Stimulated activated effector memory CD8-positive, alpha-beta T cell treated with anti-CD3 and anti-CD28 coated beads, Interleukin-12 subunit alpha, Interleukin-12 subunit beta, amount 100 ng/mL, for 72 hours (primary cell): ENCODE data around the gene ZNF580.
A peak's percentile ranks its signal among the peaks of the same experiment; 100 is the strongest.

ENCODE experiments used
- ATAC-seq: fragments of 150-1000 bp; cut with Tn5 transposase; 2 replicates; pipeline ENCODE4 v1.10.0; 2021
- DNase-seq, 2 donors: peaks; one replicate each; pipeline ENCODE4 v3.0.0; 2021 to 2022; ENCODE audit warnings: low spot score in 2 of 2
- H3K27ac Mint-ChIP-seq: one replicate; pipeline ENCODE4 v1.8.0; 2022; ENCODE audit warnings: mild to moderate bottlenecking, mixed read lengths
- H3K36me3 Mint-ChIP-seq: one replicate; pipeline ENCODE4 v1.8.0; 2022; ENCODE audit warnings: mild to moderate bottlenecking, mixed read lengths
- H3K4me1 Mint-ChIP-seq: one replicate; pipeline ENCODE4 v1.8.0; 2022; ENCODE audit warnings: mixed read lengths
- H3K4me3 Mint-ChIP-seq: one replicate; pipeline ENCODE4 v1.8.0; 2022; ENCODE audit warnings: mild to moderate bottlenecking, mixed read lengths
- H3K9me3 Mint-ChIP-seq: one replicate; pipeline ENCODE4 v1.8.0; 2022; ENCODE audit warnings: mixed read lengths

The ZNF580 gene

GRCh38 chr19:55678121-55678671, 37.4 kb downstream of the ZNF580 start:
- ATAC-seq (no peak), DNase-seq (no peak)
- Mint-ChIP-seq H3K4me1 (peaks cover 72% of the 10 kb centered on the region), H3K36me3 (peaks cover 88% of the 10 kb centered on the region), H3K27ac (peak overlapping the region; percentile 69), H3K9me3 (no peaks in the 10 kb centered on the region), H3K4me3 (peak overlapping the region; percentile 93)

DNA sequence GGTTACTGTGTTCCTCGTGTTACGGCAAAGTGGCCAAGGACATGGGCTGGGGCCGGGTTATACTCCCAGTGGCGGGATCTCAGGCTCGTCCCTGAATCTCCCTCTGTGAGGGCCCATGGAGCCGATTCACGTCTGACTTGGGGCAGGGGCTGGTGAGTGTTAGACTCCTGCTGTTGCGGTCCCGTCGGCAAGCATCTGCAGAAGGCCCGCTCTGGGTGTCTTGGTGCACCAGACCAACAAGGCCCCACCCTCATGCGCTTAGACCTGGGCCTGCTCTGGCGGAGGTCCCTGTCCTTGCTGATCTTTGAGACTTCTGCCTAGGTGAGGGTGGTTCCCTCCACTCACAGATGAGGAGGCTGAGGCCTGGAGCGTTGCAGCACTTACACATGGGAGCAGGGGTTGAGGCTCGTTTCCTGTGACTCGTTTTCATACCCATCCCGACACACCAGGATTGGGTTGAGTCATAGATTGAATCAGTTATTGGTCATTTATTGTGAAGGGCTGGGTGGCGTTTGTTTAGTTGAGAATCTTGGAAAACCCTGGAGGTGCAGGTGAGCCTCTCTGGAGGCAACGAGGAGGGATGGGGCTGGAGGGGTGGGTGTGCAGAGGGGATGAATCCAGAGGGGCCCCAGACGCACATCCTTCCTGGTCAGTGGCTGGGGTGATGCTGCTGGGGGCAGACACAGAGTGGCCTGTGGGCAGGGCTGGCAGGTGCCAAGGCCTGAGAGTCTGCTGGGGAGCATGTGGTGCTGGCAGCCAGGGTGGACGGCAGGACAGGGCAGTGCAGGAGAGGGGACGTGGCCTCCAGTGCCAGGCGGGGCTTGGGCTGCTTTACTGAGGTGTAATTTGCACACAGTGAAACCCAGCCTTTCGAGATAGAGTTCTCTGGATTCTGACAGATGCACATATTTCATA, 38.8 kb downstream of the ZNF580 start:
- Mint-ChIP-seq H3K9me3 (no peaks in the 10 kb centered on the region), H3K4me3 (no peak overlapping the region), H3K27ac (peak overlapping the region; percentile 77), H3K4me1 (peaks cover 60% of the 10 kb centered on the region), H3K36me3 (peaks cover 87% of the 10 kb centered on the region)
- ATAC-seq (no peak), DNase-seq (no peak)

- H3K4me3 Mint-ChIP-seq, result no peak overlapping the region
- peak overlapping the region; percentile 77 for H3K27ac Mint-ChIP-seq
- H3K9me3 Mint-ChIP-seq, result no peaks in the 10 kb centered on the region
- peaks cover 61% of the 10 kb centered on the region for H3K4me1 Mint-ChIP-seq
- peaks cover 87% of the 10 kb centered on the region for H3K36me3 Mint-ChIP-seq
- no peak for DNase-seq
- ATAC-seq, result no peak
Observed at GRCh38 chr19:55680339-55681130, 39.7 kb downstream of the ZNF580 start.

DNA sequence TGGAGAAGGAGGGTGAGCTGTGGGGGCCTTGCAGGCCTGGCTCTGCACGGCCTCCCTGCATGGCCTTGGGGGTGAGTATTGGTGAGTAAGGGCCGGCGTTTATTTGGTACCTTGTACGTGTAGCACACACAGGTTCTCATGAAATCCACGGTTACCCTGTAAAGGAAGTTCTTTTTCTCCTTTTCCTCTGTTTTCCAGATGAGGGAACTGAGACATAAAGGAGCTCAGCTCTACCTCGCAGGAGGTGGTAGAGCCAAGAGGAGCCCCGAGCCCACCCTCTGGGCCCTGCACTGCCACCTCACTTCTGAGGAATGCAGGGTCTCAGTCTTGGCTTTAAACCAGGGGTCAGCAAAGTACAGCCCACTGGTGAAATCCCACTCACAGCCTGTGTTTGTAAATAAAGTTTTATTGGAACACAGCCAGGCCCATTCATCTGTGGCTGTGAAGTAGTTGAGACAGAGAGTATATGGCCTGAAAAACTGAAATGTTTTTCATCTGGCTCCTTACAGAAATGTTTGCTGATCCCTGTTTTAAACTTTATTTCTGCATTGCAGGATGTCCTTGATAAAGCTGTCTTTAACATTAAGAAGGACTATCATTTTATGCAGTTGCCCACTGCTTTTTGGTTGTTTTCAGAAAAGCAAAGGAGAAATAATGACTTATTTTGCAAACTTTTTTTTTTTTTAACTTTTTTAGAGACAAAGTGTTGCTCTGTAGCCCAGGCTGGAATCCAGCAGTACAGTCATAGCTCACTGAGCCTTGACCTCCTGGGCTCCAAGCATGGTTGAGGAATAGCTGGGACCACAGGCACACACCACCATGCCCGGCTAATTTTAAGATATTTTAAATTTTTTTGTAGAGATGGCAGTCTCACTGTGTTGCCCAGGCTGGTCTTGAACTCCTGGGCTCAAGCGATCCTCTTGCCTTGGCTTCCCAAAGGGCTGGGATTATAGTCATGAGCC, 40.6 kb downstream of the ZNF580 start:
- no peaks in the 10 kb centered on the region for H3K9me3 Mint-ChIP-seq
- no peak for ATAC-seq
- no peak overlapping the region for H3K4me3 Mint-ChIP-seq
- H3K36me3 Mint-ChIP-seq, result peaks cover 91% of the 10 kb centered on the region
- H3K4me1 Mint-ChIP-seq, result peaks cover 61% of the 10 kb centered on the region
- no peak overlapping the region for H3K27ac Mint-ChIP-seq
- DNase-seq, result no peak

GRCh38 chr19:55683449-55684261, 42.9 kb downstream of the ZNF580 start:
- H3K9me3 Mint-ChIP-seq, result no peaks in the 10 kb centered on the region
- no peak for DNase-seq
- H3K36me3 Mint-ChIP-seq, result peaks cover 86% of the 10 kb centered on the region
- no peak overlapping the region for H3K27ac Mint-ChIP-seq
- no peak for ATAC-seq
- H3K4me1 Mint-ChIP-seq, result peaks cover 47% of the 10 kb centered on the region
- no peak overlapping the region for H3K4me3 Mint-ChIP-seq

DNA sequence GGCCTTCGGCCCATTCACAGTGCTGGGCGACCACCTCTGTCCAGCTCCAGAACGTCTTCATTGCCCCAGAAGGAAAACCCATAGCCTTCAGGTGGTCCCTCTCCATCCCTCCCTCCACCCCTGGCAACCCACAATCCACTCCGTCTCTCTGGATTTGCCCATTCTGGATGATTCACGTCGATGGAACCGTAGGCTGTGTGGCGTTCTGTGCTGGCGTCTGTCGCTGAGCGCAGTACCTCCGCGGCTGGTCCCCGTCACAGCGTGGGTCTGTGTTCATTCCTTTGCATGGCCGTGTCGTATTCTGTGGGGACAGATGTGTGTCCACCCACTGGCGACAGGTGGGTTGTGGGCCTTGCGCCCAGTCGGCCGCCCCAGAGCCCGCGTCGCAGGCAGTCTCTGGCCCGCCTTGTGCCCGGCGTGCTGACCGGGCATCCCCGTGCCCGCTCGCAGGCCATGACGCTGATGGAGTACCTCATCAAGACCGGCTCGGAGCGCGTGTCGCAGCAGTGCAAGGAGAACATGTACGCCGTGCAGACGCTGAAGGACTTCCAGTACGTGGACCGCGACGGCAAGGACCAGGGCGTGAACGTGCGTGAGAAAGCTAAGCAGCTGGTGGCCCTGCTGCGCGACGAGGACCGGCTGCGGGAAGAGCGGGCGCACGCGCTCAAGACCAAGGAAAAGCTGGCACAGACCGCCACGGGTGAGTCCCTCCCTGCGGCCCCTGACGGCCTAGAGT, 44.3 kb downstream of the ZNF580 start:
- no peak for ATAC-seq
- no peak overlapping the region for H3K27ac Mint-ChIP-seq
- H3K4me3 Mint-ChIP-seq, result no peak overlapping the region
- H3K36me3 Mint-ChIP-seq, result peaks cover 79% of the 10 kb centered on the region
- H3K4me1 Mint-ChIP-seq, result peaks cover 33% of the 10 kb centered on the region
- no peak for DNase-seq
- H3K9me3 Mint-ChIP-seq, result no peaks in the 10 kb centered on the region

- no peaks in the 10 kb centered on the region for H3K9me3 Mint-ChIP-seq
- H3K36me3 Mint-ChIP-seq, result peaks cover 78% of the 10 kb centered on the region
- DNase-seq (no peak), ATAC-seq (no peak)
- no peak overlapping the region for H3K4me3 Mint-ChIP-seq
- H3K27ac Mint-ChIP-seq, result peak overlapping the region; percentile 81
- peaks cover 26% of the 10 kb centered on the region for H3K4me1 Mint-ChIP-seq
Observed at GRCh38 chr19:55685776-55686175, 45.0 kb downstream of the ZNF580 start.

GRCh38 chr19:55686311-55687050, 45.7 kb downstream of the ZNF580 start:
- Mint-ChIP-seq H3K36me3 (peaks cover 80% of the 10 kb centered on the region), H3K4me1 (peaks cover 24% of the 10 kb centered on the region), H3K9me3 (no peaks in the 10 kb centered on the region), H3K4me3 (no peak overlapping the region), H3K27ac (peak overlapping the region; percentile 81)
- no peak for ATAC-seq
- no peak for DNase-seq

- ATAC-seq (no peak), DNase-seq (no peak)
- H3K4me1 Mint-ChIP-seq, result peaks cover 24% of the 10 kb centered on the region
- no peaks in the 10 kb centered on the region for H3K9me3 Mint-ChIP-seq
- H3K36me3 Mint-ChIP-seq, result peaks cover 75% of the 10 kb centered on the region
- no peak overlapping the region for H3K4me3 Mint-ChIP-seq
- H3K27ac Mint-ChIP-seq, result peak overlapping the region; percentile 81
Observed at GRCh38 chr19:55687281-55688201, 46.7 kb downstream of the ZNF580 start.

DNA sequence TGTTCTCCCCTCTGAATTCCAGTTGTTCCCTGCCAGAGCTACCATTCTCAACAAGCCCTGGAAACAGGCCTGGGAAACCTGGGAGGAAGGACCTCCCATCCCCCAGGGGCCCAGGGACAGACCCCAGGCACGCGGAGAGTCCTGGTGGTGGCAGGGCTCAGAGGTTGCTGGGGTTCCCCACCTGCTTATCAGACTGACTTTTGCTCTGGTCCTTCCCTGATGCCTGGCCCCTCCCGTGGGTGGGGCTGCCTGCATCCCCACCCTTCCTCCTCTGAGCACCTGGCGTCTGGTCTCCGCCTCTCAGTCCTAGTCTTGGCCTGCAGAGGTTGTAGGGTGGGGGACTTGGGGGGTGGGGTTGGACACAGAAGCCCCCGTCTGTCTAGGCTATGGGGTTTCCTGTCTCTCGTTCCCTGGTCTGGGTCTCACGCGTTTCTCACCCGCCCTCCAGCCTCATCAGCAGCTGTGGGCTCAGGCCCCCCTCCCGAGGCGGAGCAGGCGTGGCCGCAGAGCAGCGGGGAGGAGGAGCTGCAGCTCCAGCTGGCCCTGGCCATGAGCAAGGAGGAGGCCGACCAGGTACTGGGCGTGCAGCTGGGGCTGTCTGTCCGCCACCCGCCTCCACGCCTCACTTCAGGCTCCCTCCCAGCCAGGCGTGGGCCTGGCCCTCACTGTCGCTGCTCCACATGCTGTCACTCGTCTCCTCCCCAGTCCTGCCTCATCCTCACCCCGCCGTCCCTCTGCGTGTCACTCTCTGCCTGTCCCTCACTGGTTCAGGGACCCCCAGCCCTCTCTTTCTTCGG, 47.8 kb downstream of the ZNF580 start:
- H3K4me1 Mint-ChIP-seq, result peaks cover 24% of the 10 kb centered on the region
- H3K36me3 Mint-ChIP-seq, result peaks cover 75% of the 10 kb centered on the region
- H3K27ac Mint-ChIP-seq, result peak overlapping the region; percentile 70
- no peak for ATAC-seq
- DNase-seq, result no peak
- no peaks in the 10 kb centered on the region for H3K9me3 Mint-ChIP-seq
- no peak overlapping the region for H3K4me3 Mint-ChIP-seq

DNA sequence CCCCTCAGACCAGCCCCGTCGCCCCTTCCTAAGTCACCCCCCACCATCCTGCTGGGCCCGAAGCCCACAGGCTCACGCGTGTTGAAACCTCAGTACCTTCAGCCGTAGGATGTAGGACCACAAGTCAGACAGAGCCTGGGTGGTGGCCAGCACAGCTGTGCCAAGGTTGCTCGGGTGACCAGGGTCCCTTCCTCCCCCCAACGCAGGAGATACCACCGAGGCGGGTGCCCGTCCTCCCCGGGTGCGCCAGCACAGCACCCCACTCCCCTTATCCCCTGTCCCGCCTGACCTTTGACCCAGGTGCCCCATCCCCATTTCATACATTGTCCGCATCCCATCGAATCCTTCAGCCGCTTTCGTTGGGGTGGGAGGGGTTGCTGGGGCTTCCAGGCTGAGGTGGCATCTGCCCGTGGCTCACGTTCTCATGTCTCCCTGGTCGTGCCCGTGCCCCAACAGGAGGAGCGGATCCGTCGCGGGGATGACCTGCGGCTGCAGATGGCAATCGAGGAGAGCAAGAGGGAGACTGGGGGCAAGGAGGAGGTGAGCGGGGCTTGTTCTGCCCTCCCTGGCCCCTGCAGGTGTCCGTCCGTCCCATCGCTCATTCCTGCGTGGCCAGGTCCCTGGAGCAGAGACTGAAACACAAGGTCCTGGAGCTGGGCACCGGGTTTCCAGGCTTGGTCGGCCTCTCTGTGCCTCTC, 48.8 kb downstream of the ZNF580 start:
- peaks cover 24% of the 10 kb centered on the region for H3K4me1 Mint-ChIP-seq
- H3K9me3 Mint-ChIP-seq, result no peaks in the 10 kb centered on the region
- no peak overlapping the region for H3K27ac Mint-ChIP-seq
- DNase-seq, result no peak
- H3K36me3 Mint-ChIP-seq, result peaks cover 76% of the 10 kb centered on the region
- ATAC-seq, result no peak
- no peak overlapping the region for H3K4me3 Mint-ChIP-seq
